Cortex of kidney (tissue), 1 donor: Measurements from ENCODE around the gene NAA50.

ENCODE experiments used
- DNase-seq: peaks from one replicate; lab custom pipeline; 2025; lab: John Stamatoyannopoulos, UW

NAA50 gene

GRCh38 chr3:113685124-113685523, 60.9 kb downstream of the NAA50 start:
- DNase-seq: no peak

DNA sequence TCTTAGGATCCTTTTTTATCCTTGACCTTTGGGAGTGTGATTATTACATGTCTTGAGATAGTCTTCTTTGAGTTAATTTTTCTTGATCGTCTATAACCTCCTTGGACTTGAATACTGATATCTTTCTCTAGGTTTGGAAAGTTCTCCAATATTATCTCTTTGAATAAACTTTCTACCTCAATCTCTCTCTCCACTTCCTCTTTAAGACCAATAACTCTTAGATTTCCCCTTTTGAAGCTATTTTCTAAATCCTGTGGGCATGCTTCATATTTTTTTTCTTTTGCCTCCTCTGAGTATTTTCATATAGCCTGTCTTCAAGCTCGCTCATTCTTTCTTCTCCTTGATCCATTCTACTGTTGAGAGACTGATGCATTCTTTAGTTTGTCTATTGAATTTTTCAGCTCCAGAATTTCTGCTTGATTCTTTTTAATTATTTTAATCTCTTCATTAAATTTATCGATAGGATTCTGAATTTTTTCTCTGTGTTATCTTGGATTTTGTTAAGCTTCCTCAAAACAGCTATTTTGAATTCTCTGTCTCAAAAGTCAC, 61.7 kb downstream of the NAA50 start:
- no peak for DNase-seq

DNA sequence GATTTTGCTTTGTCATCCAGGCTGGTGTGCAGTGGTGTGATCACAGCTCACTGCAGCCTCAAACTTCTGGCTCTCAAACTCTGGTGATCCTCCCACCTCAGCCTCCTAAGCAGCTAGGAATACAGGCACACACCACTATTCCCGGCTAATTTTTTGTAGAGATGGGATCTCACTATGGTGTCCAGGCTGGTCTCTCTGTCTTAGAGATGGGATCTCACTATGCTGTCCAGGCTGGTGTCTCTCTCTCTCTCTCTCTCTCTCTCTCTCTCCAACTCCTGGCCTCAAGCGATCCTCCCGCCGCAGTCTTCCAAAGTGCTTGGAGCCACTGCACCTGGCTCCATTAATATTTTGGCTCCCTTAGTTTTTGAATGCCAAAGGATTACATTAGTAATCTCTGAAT, 67.3 kb downstream of the NAA50 start:
- no peak for DNase-seq

- no peak for DNase-seq
Observed at GRCh38 chr3:113677737-113678136, 68.3 kb downstream of the NAA50 start.

DNA sequence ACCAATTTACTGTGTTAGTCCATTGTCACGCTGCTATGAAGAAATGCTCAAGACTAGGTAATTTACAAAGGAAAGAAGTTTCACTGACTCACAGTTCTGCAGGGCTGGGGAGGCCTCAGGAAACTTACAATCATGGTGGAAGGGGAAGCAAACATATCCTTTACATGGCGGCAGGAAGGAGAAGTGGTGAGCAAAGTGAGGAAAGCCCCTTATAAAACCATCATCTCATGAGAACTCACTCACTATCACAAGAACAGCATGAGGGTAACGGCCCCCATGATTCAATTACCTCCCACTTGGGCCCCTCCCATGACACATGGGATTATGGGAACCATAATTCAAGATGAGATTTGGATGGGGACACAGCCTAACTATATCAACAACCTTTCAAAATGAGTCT, 69.8 kb downstream of the NAA50 start:
- DNase-seq: no peak

- no peak for DNase-seq
Observed at GRCh38 chr3:113673593-113673992, 72.5 kb downstream of the NAA50 start.

GRCh38 chr3:113668015-113668414, 78.0 kb downstream of the NAA50 start:
- no peak for DNase-seq
